GM12878 (cell line): Measurements from ENCODE around the gene FBF1. TPM values are rescaled to one million over a fixed set of nuclear protein-coding genes. Genes with fewer than 3 reads are reported as not detected.

Experiments
- ATAC-seq: fragments of 200-7000 bp; cut with Tn5 transposase; 3 replicates; pipeline ENCODE4 v1.9.1; 2020; ENCODE audit warnings: mild to moderate bottlenecking, moderate library complexity
- BruUV-seq: library from RNA; stranded (reverse); fragments of 400-500 nt; replicated peaks from 2 replicates; lab custom pipeline; 2021; lab: Mats Ljungman, UMichigan
- CTCF ChIA-PET: fragments of 300-600 bp; sonication (Branson Sonifier 250); formaldehyde crosslinking; extraction: SDS; loops from one replicate; lab custom pipeline; 2021; ENCODE audit warnings: inconsistent platforms; lab: Yijun Ruan, JAX
- POLR2A ChIA-PET: fragments of 350-600 bp; formaldehyde crosslinking; extraction: SDS; loops from one replicate; lab custom pipeline; 2021; ENCODE audit warnings: inconsistent platforms; lab: Charles Lee
- RAD21 ChIA-PET: fragments of 300-600 bp; sonication (Branson Sonifier 250); formaldehyde crosslinking; loops from one replicate; lab custom pipeline; 2023; ENCODE audit warnings: antibody characterized with exemption; ENCODE audit not compliant: unreplicated experiment; lab: Charles Lee
- SMC1A ChIA-PET: fragments of 300-600 bp; sonication (Branson Sonifier 250); formaldehyde crosslinking; loops from one replicate; lab custom pipeline; 2023; ENCODE audit not compliant: unreplicated experiment, uncharacterized antibody; lab: Charles Lee
- DNase-seq: peaks from one replicate; pipeline ENCODE4 v3.0.0-alpha.2; 2011; ENCODE audit warnings: low read depth, low spot score
- FAIRE-seq: peaks from 3 replicates; lab custom pipeline; 2011; peaks lifted over from hg19 to GRCh38; lab: Jason Lieb, UNC
- H2AFZ ChIP-seq: 2 replicates; pipeline ENCODE4 v1.6.0; 2011; ENCODE audit warnings: low read depth, low read length, control low read depth; ENCODE audit not compliant: control insufficient read depth
- H3K27ac ChIP-seq: 2 replicates; pipeline ENCODE4 v1.5.1; 2011; ENCODE audit warnings: control low read depth; ENCODE audit not compliant: control insufficient read depth, insufficient read depth
- H3K27me3 ChIP-seq, 2 experiments: replicated peaks in 1 of 2; 2 replicates each; pipeline versions ENCODE4 v1.6.0 to v1.6.1; 2011; ENCODE audit warnings: low read length in 1 of 2; ENCODE audit not compliant: control insufficient read depth in 2 of 2, insufficient read depth in 2 of 2
- H3K36me3 ChIP-seq, 2 experiments: 2 replicates each; pipeline ENCODE4 v1.5.1; 2011; ENCODE audit warnings: low read length in 1 of 2; ENCODE audit not compliant: control insufficient read depth in 2 of 2, insufficient read depth in 2 of 2
- H3K4me1 ChIP-seq: 2 replicates; pipeline ENCODE4 v1.6.1; 2011; ENCODE audit warnings: mild to moderate bottlenecking, low read length, moderate library complexity, mixed read lengths; ENCODE audit not compliant: control insufficient read depth, insufficient read depth
- H3K4me2 ChIP-seq: 2 replicates; pipeline ENCODE4 v1.6.0; 2011; ENCODE audit warnings: control low read depth; ENCODE audit not compliant: control insufficient read depth, insufficient read depth
- H3K4me3 ChIP-seq: fragments of 200-600 bp; sonication (generic); 2 replicates; pipeline ENCODE4 v1.5.1; 2016
- H3K79me2 ChIP-seq: 2 replicates; pipeline ENCODE4 v1.6.0; 2011; ENCODE audit warnings: low read length; ENCODE audit not compliant: control insufficient read depth, insufficient read depth
- H3K9ac ChIP-seq: 2 replicates; pipeline ENCODE4 v1.8.0; 2011; ENCODE audit warnings: low read length, control low read depth, mixed read lengths; ENCODE audit not compliant: control insufficient read depth, insufficient read depth
- H3K9me3 ChIP-seq: replicated peaks from 3 replicates; pipeline ENCODE4 v1.5.1; 2011; ENCODE audit warnings: mild to moderate bottlenecking, low read length; ENCODE audit not compliant: control insufficient read depth, insufficient read depth
- H4K20me1 ChIP-seq: 2 replicates; pipeline ENCODE4 v1.6.0; 2011; ENCODE audit not compliant: control insufficient read depth, insufficient read depth
- BRCA1 ChIP-seq: IDR thresholded peaks from 2 replicates; pipeline ENCODE4 v1.6.1; 2011; ENCODE audit warnings: low read depth, low read length, improper control_type of control experiment
- CBFB ChIP-seq: IDR thresholded peaks from 2 replicates; pipeline ENCODE4 v1.6.1; 2016; ENCODE audit warnings: antibody characterized with exemption, low read depth
- DPF2 ChIP-seq: fragments of 450-650 bp; IDR thresholded peaks from 2 replicates; pipeline ENCODE4 v1.6.1; 2017; ENCODE audit warnings: mild to moderate bottlenecking
- GATAD2B ChIP-seq: fragments of 450-650 bp; conservative IDR thresholded peaks from 2 replicates; pipeline ENCODE4 v1.6.1; 2017; ENCODE audit warnings: low read depth, mild to moderate bottlenecking, moderate library complexity
- IKZF1 ChIP-seq: fragments of 450-650 bp; conservative IDR thresholded peaks from 2 replicates; pipeline ENCODE4 v1.6.1; 2017; ENCODE audit warnings: antibody characterized with exemption, mild to moderate bottlenecking
- LARP7 ChIP-seq: fragments of 450-650 bp; IDR thresholded peaks from 2 replicates; pipeline ENCODE4 v1.6.1; 2017; ENCODE audit warnings: mild to moderate bottlenecking
- MTA3 ChIP-seq: IDR thresholded peaks from 2 replicates; pipeline ENCODE4 v1.6.1; 2012; ENCODE audit warnings: low read length, inconsistent platforms, borderline replicate concordance
- NR2F1 ChIP-seq: fragments of 450-650 bp; conservative IDR thresholded peaks from 2 replicates; pipeline ENCODE4 v1.6.1; 2017; ENCODE audit warnings: mild to moderate bottlenecking
- SIN3A ChIP-seq: IDR thresholded peaks from 2 replicates; pipeline ENCODE4 v1.6.1; 2012; ENCODE audit warnings: low read depth, low read length, improper control_type of control experiment
- SRF ChIP-seq, 2 experiments: IDR thresholded peaks; 2 replicates each; pipeline ENCODE4 v1.6.1; 2011; ENCODE audit warnings: low read depth in 2 of 2, low read length in 2 of 2, mild to moderate bottlenecking in 1 of 2, moderate library complexity in 1 of 2
- ZNF217 ChIP-seq: fragments of 450-650 bp; IDR thresholded peaks from 2 replicates; pipeline ENCODE4 v1.6.1; 2017; ENCODE audit warnings: antibody characterized with exemption, mild to moderate bottlenecking
- ZNF622 ChIP-seq: fragments of 450-650 bp; IDR thresholded peaks from 2 replicates; pipeline ENCODE4 v1.6.1; 2017; ENCODE audit warnings: mild to moderate bottlenecking, inconsistent platforms
- WGBS: methylation state at CpG from one replicate; pipeline ENCODE4 v1.1.6; 2016; ENCODE audit warnings: low lambda C conversion rate; ENCODE audit not compliant: insufficient replicate concordance, insufficient coverage; ENCODE audit errors: missing lambda C conversion rate; 5-methylcytosine and 5-hydroxymethylcytosine counted together
- in situ Hi-C: fragments of 300-500 bp; cut with MboI; formaldehyde crosslinking; loops from 9 replicates; pipeline ENCODE4 v1.14.3; 2018; ENCODE audit warnings: mixed read lengths
- intact Hi-C: fragments of 100-400 bp; cut with micrococcal nuclease; formaldehyde crosslinking; loops from one replicate; pipeline ENCODE4 v1.14.2; 2022; ENCODE audit not compliant: unreplicated experiment
- polyA plus RNA-seq, 11 experiments: library from polyadenylated mRNA; depleted of rRNA in 4 of 11; unstranded in 6 of 11; stranded (reverse) in 5 of 11; fragments of >200 nt; fragmentation: Nextera tagmentation in 4 of 11; fragmentation: Illumina TruSeq in 1 of 11; extraction: Ambion mirVana in 4 of 11; extraction: Trizol in 1 of 11; gene quantifications; 1 replicate in 1 of 11; 2 replicates in 10 of 11; pipeline versions ENCODE4 v1.2.1 to v1.2.3, GENCODE V29; 2011 to 2016; ENCODE audit warnings: inconsistent platforms in 2 of 11, missing spikeins in 2 of 11, low read depth in 1 of 11
- total RNA-seq, 4 experiments: library from RNA; depleted of rRNA in 3 of 4; stranded (reverse); fragments of >200 nt in 3 of 4; fragmentation: Illumina TruSeq in 1 of 4; extraction: Trizol in 1 of 4; gene quantifications; 2 replicates each; pipeline versions ENCODE4 v1.2.1 to v1.2.3, GENCODE V29; 2013 to 2021
- TF ChIP-seq, protein P1 (sequence below): fragments of 450-650 bp; IDR thresholded peaks from 2 replicates; pipeline ENCODE4 v1.6.1; 2017; ENCODE audit warnings: mild to moderate bottlenecking, moderate library complexity
- TF ChIP-seq, protein P2 (sequence below): fragments of 150-350 bp; IDR thresholded peaks from 2 replicates; pipeline ENCODE4 v1.6.1; 2014; ENCODE audit warnings: mild to moderate bottlenecking, low read depth, low read length
- TF ChIP-seq, protein P3 (sequence below), 3 experiments: IDR thresholded peaks in 2 of 3; conservative IDR thresholded peaks in 1 of 3; 2 replicates each; pipeline ENCODE4 v1.5.1; 2011; ENCODE audit warnings: low read depth in 3 of 3, low read length in 3 of 3, mild to moderate bottlenecking in 3 of 3, control low read depth in 2 of 3, moderate library complexity in 2 of 3, inconsistent platforms in 1 of 3, mixed read lengths in 1 of 3; ENCODE audit not compliant: control insufficient read depth in 2 of 3, insufficient read depth in 1 of 3; ENCODE audit errors: extremely low read depth in 1 of 3

The FBF1 gene
- total and polyA plus RNA-seq, 10 of the 15 experiments (the other 5 are each of a cell fraction or from before 2014, with no cell fraction given) = 0.29 to 15.0 (median 7.0) TPM

DNA sequence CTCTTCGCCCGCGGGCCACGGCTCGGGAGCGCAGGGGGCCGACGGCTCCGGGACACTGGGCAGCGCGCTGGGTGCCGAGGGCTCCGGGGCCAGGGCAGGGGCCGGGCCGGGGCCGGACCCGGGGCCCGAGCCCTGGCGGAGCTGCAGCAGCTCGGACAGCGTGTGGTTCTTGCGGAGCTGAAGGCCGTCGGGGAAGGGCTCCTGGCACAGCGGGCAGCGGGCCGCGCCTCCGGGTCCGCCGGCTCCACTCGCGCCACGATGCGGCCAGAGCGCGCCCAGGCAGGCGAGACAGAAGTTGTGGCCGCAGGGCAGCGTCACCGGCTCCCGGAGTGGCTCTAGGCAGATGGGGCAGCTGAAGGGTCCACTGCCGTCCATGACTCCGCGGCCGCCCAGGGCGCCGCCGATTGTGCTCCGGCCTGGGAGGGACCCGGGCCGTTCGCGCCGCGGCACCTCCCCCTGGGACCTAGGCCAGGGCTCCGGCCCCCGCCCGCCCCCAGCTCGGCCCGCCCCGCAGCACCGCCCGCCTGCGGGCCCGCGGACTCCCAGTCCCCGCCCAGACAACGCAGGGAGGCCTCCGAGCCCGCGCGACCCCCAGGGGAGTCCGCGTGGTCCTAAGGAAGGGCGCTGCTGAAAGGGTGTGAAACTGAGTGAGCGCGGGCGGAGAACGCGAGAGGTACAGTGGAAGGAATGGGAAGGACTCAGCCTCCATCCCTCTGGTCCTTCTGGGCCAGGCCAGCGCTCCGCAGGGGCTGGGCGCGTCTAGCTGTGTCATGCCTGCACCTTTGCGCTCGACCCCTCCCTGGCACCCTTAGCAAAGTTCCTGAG is 62.5 kb downstream of the FBF1 start, which contains the start of gene TRIM47:
Gene TRIM47, minus strand, starts transcription at position 408 of the 825 bp plus-strand sequence. Its CDS starts 33 bp downstream, at position 375.
- no peak within 1 kb of the TSS for H3K27ac ChIP-seq
- RAD21 ChIA-PET = interaction anchor here (1.1 to 2.4 kb wide), 4 partner anchors 23 to 125 kb away, joined by 3 to 11 read pairs (median 4); partner anchors contain the start of gene WBP2
- intact Hi-C loops = loop anchor here (2.0 kb wide), 1 partner anchor 18 kb away; the partner anchor contains the start of gene TRIM65
- peaks cover 2% of the 10 kb centered on the region in 2 experiments for H3K27me3 ChIP-seq
- no peaks in the 10 kb centered on the region for H3K79me2 ChIP-seq
- in situ Hi-C loops = no loop called here
- H3K9me3 ChIP-seq = no peaks in the 10 kb centered on the region
- no peaks in the 10 kb centered on the region for H4K20me1 ChIP-seq
- WGBS = 8% methylated on average over 41 of the region's 87 CpGs
- CTCF ChIA-PET = interaction anchor here (0.6 to 7.9 kb wide), 9 partner anchors 17 to 125 kb away, joined by 3 to 81 read pairs (median 8); partner anchors contain the start of genes GALK1, TRIM65 and WBP2
- FAIRE-seq (no peak), ATAC-seq (peak; percentile 15), DNase-seq (no peak)
- peak within 1 kb of the TSS; percentile 92 for H3K4me2 ChIP-seq
- peaks cover 25% of the 10 kb centered on the region for H3K4me1 ChIP-seq
- no peaks in the 10 kb centered on the region for H3K36me3 ChIP-seq
- H2AFZ ChIP-seq = peak within 1 kb of the TSS; percentile 59
- POLR2A ChIA-PET = interaction anchor here (0.7 to 3.7 kb wide), 6 partner anchors 14 to 224 kb away, joined by 3 to 27 read pairs (median 4); partner anchors contain the start of gene TRIM65
- BruUV-seq = no TSS peak
- TF ChIP-seq ZNF217 = peak; percentile 40; the same call in 1 of the 2 replicates
- TF ChIP-seq, protein P1, sequence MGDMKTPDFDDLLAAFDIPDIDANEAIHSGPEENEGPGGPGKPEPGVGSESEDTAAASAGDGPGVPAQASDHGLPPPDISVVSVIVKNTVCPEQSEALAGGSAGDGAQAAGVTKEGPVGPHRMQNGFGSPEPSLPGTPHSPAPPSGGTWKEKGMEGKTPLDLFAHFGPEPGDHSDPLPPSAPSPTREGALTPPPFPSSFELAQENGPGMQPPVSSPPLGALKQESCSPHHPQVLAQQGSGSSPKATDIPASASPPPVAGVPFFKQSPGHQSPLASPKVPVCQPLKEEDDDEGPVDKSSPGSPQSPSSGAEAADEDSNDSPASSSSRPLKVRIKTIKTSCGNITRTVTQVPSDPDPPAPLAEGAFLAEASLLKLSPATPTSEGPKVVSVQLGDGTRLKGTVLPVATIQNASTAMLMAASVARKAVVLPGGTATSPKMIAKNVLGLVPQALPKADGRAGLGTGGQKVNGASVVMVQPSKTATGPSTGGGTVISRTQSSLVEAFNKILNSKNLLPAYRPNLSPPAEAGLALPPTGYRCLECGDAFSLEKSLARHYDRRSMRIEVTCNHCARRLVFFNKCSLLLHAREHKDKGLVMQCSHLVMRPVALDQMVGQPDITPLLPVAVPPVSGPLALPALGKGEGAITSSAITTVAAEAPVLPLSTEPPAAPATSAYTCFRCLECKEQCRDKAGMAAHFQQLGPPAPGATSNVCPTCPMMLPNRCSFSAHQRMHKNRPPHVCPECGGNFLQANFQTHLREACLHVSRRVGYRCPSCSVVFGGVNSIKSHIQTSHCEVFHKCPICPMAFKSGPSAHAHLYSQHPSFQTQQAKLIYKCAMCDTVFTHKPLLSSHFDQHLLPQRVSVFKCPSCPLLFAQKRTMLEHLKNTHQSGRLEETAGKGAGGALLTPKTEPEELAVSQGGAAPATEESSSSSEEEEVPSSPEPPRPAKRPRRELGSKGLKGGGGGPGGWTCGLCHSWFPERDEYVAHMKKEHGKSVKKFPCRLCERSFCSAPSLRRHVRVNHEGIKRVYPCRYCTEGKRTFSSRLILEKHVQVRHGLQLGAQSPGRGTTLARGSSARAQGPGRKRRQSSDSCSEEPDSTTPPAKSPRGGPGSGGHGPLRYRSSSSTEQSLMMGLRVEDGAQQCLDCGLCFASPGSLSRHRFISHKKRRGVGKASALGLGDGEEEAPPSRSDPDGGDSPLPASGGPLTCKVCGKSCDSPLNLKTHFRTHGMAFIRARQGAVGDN = 0 out of 2 replicates have a peak, but pooled peaks have one; percentile 7
- peak; percentile 42; the same call in 1 of the 2 replicates for TF ChIP-seq LARP7
- no peak for TF ChIP-seq SIN3A
- 0 out of 2 replicates have a peak, but pooled peaks have one; percentile 57 for TF ChIP-seq DPF2
- TF ChIP-seq BRCA1 = no peak
- no peak for TF ChIP-seq ZNF622
- TF ChIP-seq, protein P2, sequence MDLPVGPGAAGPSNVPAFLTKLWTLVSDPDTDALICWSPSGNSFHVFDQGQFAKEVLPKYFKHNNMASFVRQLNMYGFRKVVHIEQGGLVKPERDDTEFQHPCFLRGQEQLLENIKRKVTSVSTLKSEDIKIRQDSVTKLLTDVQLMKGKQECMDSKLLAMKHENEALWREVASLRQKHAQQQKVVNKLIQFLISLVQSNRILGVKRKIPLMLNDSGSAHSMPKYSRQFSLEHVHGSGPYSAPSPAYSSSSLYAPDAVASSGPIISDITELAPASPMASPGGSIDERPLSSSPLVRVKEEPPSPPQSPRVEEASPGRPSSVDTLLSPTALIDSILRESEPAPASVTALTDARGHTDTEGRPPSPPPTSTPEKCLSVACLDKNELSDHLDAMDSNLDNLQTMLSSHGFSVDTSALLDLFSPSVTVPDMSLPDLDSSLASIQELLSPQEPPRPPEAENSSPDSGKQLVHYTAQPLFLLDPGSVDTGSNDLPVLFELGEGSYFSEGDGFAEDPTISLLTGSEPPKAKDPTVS = no peak
- TF ChIP-seq MTA3 = no peak
- TF ChIP-seq GATAD2B = peak; percentile 22; the same call in 1 of the 2 replicates
- TF ChIP-seq SRF (IDR thresholded peaks at IDR 0.05; ENCODE audit: low read depth in 2 of 2, low read length in 2 of 2) = 0 out of 4 replicates have a peak, but pooled peaks of 1 of the 2 experiments have one; percentile 8
- TF ChIP-seq, protein P3, sequence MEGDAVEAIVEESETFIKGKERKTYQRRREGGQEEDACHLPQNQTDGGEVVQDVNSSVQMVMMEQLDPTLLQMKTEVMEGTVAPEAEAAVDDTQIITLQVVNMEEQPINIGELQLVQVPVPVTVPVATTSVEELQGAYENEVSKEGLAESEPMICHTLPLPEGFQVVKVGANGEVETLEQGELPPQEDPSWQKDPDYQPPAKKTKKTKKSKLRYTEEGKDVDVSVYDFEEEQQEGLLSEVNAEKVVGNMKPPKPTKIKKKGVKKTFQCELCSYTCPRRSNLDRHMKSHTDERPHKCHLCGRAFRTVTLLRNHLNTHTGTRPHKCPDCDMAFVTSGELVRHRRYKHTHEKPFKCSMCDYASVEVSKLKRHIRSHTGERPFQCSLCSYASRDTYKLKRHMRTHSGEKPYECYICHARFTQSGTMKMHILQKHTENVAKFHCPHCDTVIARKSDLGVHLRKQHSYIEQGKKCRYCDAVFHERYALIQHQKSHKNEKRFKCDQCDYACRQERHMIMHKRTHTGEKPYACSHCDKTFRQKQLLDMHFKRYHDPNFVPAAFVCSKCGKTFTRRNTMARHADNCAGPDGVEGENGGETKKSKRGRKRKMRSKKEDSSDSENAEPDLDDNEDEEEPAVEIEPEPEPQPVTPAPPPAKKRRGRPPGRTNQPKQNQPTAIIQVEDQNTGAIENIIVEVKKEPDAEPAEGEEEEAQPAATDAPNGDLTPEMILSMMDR (IDR thresholded peaks at IDR 0.05 in 2 of 3, conservative IDR thresholded peaks at IDR 0.05 in 1 of 3; ENCODE audit: control insufficient read depth in 2 of 3, extremely low read depth in 1 of 3, insufficient read depth in 1 of 3, low read depth in 3 of 3, low read length in 3 of 3) = no peak
- TF ChIP-seq IKZF1 = peak; percentile 93
- TF ChIP-seq CBFB = no peak
- TF ChIP-seq NR2F1 = 0 out of 2 replicates have a peak, but pooled peaks have one; percentile 24
- peak within 1 kb of the TSS; percentile 29; the same call in 1 of the 2 replicates for H3K4me3 ChIP-seq
- H3K9ac ChIP-seq = peak within 1 kb of the TSS; percentile 24; the same call in 1 of the 2 replicates
- SMC1A ChIA-PET = interaction anchor here (0.8 to 1.9 kb wide), 6 partner anchors 13 to 125 kb away, joined by 3 to 5 read pairs (median 3); partner anchors contain the start of genes TRIM65 and WBP2
